Measurements from ENCODE around the gene PSMD6. TPM values are rescaled to one million over a fixed set of nuclear protein-coding genes. Genes with fewer than 3 reads are reported as not detected.

Gene PSMD6
- polyA plus RNA-seq (2013, experiment 1 of 2), result 110 TPM
- polyA plus RNA-seq (2013, experiment 2 of 2), result 110 TPM

DNA sequence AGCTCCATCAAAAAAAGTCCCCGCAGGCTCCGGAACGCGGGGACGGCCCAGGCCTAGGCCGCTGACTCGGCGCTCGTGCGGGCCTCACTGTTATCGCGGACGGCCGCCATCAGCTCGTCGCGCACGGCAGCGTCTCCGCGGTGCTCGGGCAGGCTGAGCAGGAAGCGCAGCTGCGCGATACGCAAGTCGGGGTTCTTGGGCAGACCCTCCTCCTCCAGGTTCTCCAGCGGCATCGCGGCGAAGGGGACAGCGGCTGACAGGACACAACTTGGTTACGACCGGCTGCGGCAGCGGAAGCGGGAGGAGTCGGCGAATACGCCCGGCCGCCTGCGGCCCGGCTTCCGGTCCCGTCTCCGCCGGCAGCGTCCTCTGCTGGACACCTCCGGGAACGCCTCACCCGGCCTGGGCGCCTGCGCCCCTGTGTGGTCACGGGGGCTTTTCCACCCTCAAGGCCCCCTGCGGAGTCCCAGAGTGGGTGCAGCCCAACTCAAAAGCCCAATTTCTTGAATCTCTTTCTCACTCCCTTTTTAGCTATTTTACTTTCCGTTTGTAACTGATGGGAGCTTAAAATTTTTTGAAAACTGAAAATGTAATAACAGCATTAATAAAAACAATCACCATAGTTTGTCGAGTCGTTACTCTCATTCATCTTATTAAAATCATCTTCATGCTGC is at the start of gene PSMD6:
TSS of gene PSMD6 (minus strand) at position 308 of the 674 bp plus-strand sequence. CDS start at position 233, 75 bp downstream.
- Histone ChIP-seq H3K14ac (ENCODE audit: low read length in 2 of 2) (peak within 1 kb of the TSS in 1 of 2 experiments; percentile 56), H3K4me3 (ENCODE audit: insufficient read depth in 1 of 2, low read depth in 1 of 2, low read length in 2 of 2) (peak within 1 kb of the TSS; percentile 88 to 94), H3K4me2 (ENCODE audit: low read length, poor library complexity, severe bottlenecking) (peak within 1 kb of the TSS; percentile 86), H3K4me1 (ENCODE audit: control insufficient read depth, insufficient read depth, low read depth, low read length) (peaks cover 7% of the 10 kb centered on the region), H2AFZ (ENCODE audit: low read depth, low read length) (peak within 1 kb of the TSS; percentile 74), H3K27me3 (ENCODE audit: control insufficient read depth in 1 of 2, insufficient read depth in 1 of 2, low read length in 2 of 2) (no peaks in the 10 kb centered on the region), H3K36me3 (ENCODE audit: control insufficient read depth in 1 of 2, insufficient read depth in 2 of 2, low read depth in 1 of 2, low read length in 2 of 2) (peaks cover 0 to 37% of the 10 kb centered on the region in 2 experiments), H2BK12ac (ENCODE audit: low read length in 2 of 2) (no peak within 1 kb of the TSS), H3K23ac (ENCODE audit: low read length in 2 of 2) (no peak within 1 kb of the TSS), H3K79me1 (replicated peaks; ENCODE audit: low read length, poor library complexity, severe bottlenecking) (peaks cover 2% of the 10 kb centered on the region), H3K9ac (ENCODE audit: low read length) (peak within 1 kb of the TSS; percentile 99), H3K27ac (ENCODE audit: low read length, poor library complexity, severe bottlenecking) (no peak within 1 kb of the TSS), H2BK120ac (ENCODE audit: low read depth, low read length) (peak within 1 kb of the TSS; percentile 21), H3K4ac (ENCODE audit: low read depth in 1 of 2, low read length in 2 of 2) (peak within 1 kb of the TSS; percentile 19 to 73), H3K18ac (ENCODE audit: low read depth in 1 of 2, low read length in 2 of 2) (peak within 1 kb of the TSS; percentile 85 to 98), H2AK5ac (ENCODE audit: low read length, severe bottlenecking) (no peak within 1 kb of the TSS), H2BK15ac (ENCODE audit: low read depth, poor library complexity, severe bottlenecking) (peak within 1 kb of the TSS; percentile 44), H2BK5ac (ENCODE audit: low read depth, low read length, poor library complexity, severe bottlenecking) (no peak within 1 kb of the TSS), H3K9me3 (ENCODE audit: control insufficient read depth, low read length) (no peaks in the 10 kb centered on the region), H4K8ac (ENCODE audit: low read length) (peak within 1 kb of the TSS; percentile 100), H4K91ac (ENCODE audit: low read length) (peak within 1 kb of the TSS; percentile 88)
- 4% methylated on average over 53 of the region's 59 CpGs for WGBS
- DNase-seq, result peak; percentile 89

DNA sequence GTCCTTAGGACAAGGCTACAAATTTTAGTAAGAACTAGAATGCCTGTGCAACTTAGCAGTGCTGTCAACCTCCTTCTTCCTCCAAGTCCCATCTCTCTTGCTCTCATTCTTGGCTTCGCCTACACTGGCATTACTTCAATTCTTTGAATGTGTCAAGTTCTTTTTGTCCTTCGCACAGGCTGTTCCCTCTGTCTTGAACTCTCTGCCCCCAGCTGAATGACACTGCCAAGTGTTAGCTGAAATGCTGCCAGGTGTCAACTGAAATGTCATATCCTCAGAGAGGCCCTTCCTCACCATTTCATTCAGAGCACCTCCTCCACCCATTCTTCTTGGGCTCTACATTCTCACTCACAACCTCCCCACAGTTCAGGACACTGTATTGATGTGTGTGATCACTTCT is 48.8 kb upstream of the PSMD6 start:
- WGBS, result 100% methylated on average over 2 of the region's 2 CpGs

DNA sequence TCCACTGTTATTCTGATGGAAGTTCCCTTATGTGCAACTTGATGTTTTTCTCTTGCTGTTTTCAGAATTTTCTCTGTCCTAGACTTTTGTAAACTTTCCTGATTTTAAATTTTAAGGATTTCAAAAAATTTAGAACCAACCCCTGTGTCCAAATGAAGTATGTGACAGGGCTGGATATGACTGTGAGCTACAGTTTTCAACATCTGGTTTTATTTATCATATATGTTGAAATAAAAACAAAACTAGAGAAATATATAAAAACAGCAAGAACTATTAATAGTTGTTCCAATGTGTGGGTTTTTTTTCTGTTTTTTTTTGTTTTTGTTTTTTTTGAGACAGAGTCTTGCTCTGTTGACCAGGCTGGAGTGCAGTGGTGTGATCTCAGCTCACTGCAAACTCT is 47.4 kb upstream of the PSMD6 start:
- Histone ChIP-seq H2AK5ac (ENCODE audit: low read length, severe bottlenecking) (no peak overlapping the region), H2BK120ac (ENCODE audit: low read depth, low read length) (no peak overlapping the region), H3K9ac (ENCODE audit: low read length) (no peak overlapping the region), H3K4ac (ENCODE audit: low read depth in 1 of 2, low read length in 2 of 2) (no peak overlapping the region), H3K9me3 (ENCODE audit: control insufficient read depth, low read length) (no peaks in the 10 kb centered on the region), H3K36me3 (ENCODE audit: control insufficient read depth in 1 of 2, insufficient read depth in 2 of 2, low read depth in 1 of 2, low read length in 2 of 2) (no peaks in the 10 kb centered on the region), H2BK5ac (ENCODE audit: low read depth, low read length, poor library complexity, severe bottlenecking) (no peak overlapping the region), H3K27ac (ENCODE audit: low read length, poor library complexity, severe bottlenecking) (no peak overlapping the region), H3K27me3 (ENCODE audit: control insufficient read depth in 1 of 2, insufficient read depth in 1 of 2, low read length in 2 of 2) (no peaks in the 10 kb centered on the region), H3K4me1 (ENCODE audit: control insufficient read depth, insufficient read depth, low read depth, low read length) (peaks cover 5% of the 10 kb centered on the region), H2AFZ (ENCODE audit: low read depth, low read length) (no peak overlapping the region), H4K8ac (ENCODE audit: low read length) (no peak overlapping the region), H3K23ac (ENCODE audit: low read length in 2 of 2) (no peak overlapping the region), H3K4me3 (ENCODE audit: insufficient read depth in 1 of 2, low read depth in 1 of 2, low read length in 2 of 2) (no peak overlapping the region), H3K18ac (ENCODE audit: low read depth in 1 of 2, low read length in 2 of 2) (no peak overlapping the region), H3K14ac (ENCODE audit: low read length in 2 of 2) (no peak overlapping the region), H3K79me1 (replicated peaks; ENCODE audit: low read length, poor library complexity, severe bottlenecking) (no peaks in the 10 kb centered on the region), H3K4me2 (ENCODE audit: low read length, poor library complexity, severe bottlenecking) (no peak overlapping the region), H2BK15ac (ENCODE audit: low read depth, poor library complexity, severe bottlenecking) (no peak overlapping the region), H4K91ac (ENCODE audit: low read length) (no peak overlapping the region), H2BK12ac (ENCODE audit: low read length in 2 of 2) (no peak overlapping the region)
- no peak for DNase-seq

More for the DNA sequence above, 48.8 kb upstream of the PSMD6 start:
- Histone ChIP-seq H4K91ac (ENCODE audit: low read length) (no peak overlapping the region), H3K36me3 (ENCODE audit: control insufficient read depth in 1 of 2, insufficient read depth in 2 of 2, low read depth in 1 of 2, low read length in 2 of 2) (no peaks in the 10 kb centered on the region), H2AFZ (ENCODE audit: low read depth, low read length) (no peak overlapping the region), H3K9ac (ENCODE audit: low read length) (no peak overlapping the region), H3K4me1 (ENCODE audit: control insufficient read depth, insufficient read depth, low read depth, low read length) (peaks cover 5% of the 10 kb centered on the region), H3K27ac (ENCODE audit: low read length, poor library complexity, severe bottlenecking) (no peak overlapping the region), H3K23ac (ENCODE audit: low read length in 2 of 2) (no peak overlapping the region), H4K8ac (ENCODE audit: low read length) (no peak overlapping the region), H3K4me2 (ENCODE audit: low read length, poor library complexity, severe bottlenecking) (no peak overlapping the region), H2BK120ac (ENCODE audit: low read depth, low read length) (no peak overlapping the region), H3K4ac (ENCODE audit: low read depth in 1 of 2, low read length in 2 of 2) (no peak overlapping the region), H2BK12ac (ENCODE audit: low read length in 2 of 2) (peak overlapping the region; percentile 49 to 77), H3K4me3 (ENCODE audit: insufficient read depth in 1 of 2, low read depth in 1 of 2, low read length in 2 of 2) (no peak overlapping the region), H3K18ac (ENCODE audit: low read depth in 1 of 2, low read length in 2 of 2) (peak overlapping the region; percentile 28 to 81), H2BK15ac (ENCODE audit: low read depth, poor library complexity, severe bottlenecking) (no peak overlapping the region), H3K79me1 (replicated peaks; ENCODE audit: low read length, poor library complexity, severe bottlenecking) (no peaks in the 10 kb centered on the region), H3K9me3 (ENCODE audit: control insufficient read depth, low read length) (no peaks in the 10 kb centered on the region), H3K27me3 (ENCODE audit: control insufficient read depth in 1 of 2, insufficient read depth in 1 of 2, low read length in 2 of 2) (no peaks in the 10 kb centered on the region), H2AK5ac (ENCODE audit: low read length, severe bottlenecking) (no peak overlapping the region), H2BK5ac (ENCODE audit: low read depth, low read length, poor library complexity, severe bottlenecking) (no peak overlapping the region), H3K14ac (ENCODE audit: low read length in 2 of 2) (peak overlapping the region in 1 of 2 experiments; percentile 83)
- DNase-seq, result no peak

- H2BK5ac ChIP-seq (ENCODE audit: low read depth, low read length, poor library complexity, severe bottlenecking), result no peak overlapping the region
- no peak overlapping the region for H3K14ac ChIP-seq (ENCODE audit: low read length in 2 of 2)
- H2BK120ac ChIP-seq (ENCODE audit: low read depth, low read length), result no peak overlapping the region
- H3K27me3 ChIP-seq (ENCODE audit: control insufficient read depth in 1 of 2, insufficient read depth in 1 of 2, low read length in 2 of 2), result peaks cover 0 to 2% of the 10 kb centered on the region in 2 experiments
- H3K27ac ChIP-seq (ENCODE audit: low read length, poor library complexity, severe bottlenecking), result no peak overlapping the region
- H3K4ac ChIP-seq (ENCODE audit: low read depth in 1 of 2, low read length in 2 of 2), result no peak overlapping the region
- DNase-seq, result no peak
- H2AFZ ChIP-seq (ENCODE audit: low read depth, low read length), result no peak overlapping the region
- H3K4me2 ChIP-seq (ENCODE audit: low read length, poor library complexity, severe bottlenecking), result no peak overlapping the region
- peak overlapping the region; percentile 43 for H3K9ac ChIP-seq (ENCODE audit: low read length)
- no peak overlapping the region for H3K4me3 ChIP-seq (ENCODE audit: insufficient read depth in 1 of 2, low read depth in 1 of 2, low read length in 2 of 2)
- no peak overlapping the region for H2BK15ac ChIP-seq (ENCODE audit: low read depth, poor library complexity, severe bottlenecking)
- H3K4me1 ChIP-seq (ENCODE audit: control insufficient read depth, insufficient read depth, low read depth, low read length), result peaks cover 7% of the 10 kb centered on the region
- no peak overlapping the region for H2BK12ac ChIP-seq (ENCODE audit: low read length in 2 of 2)
- H3K36me3 ChIP-seq (ENCODE audit: control insufficient read depth in 1 of 2, insufficient read depth in 2 of 2, low read depth in 1 of 2, low read length in 2 of 2), result no peaks in the 10 kb centered on the region
- H2AK5ac ChIP-seq (ENCODE audit: low read length, severe bottlenecking), result no peak overlapping the region
- no peaks in the 10 kb centered on the region for H3K9me3 ChIP-seq (ENCODE audit: control insufficient read depth, low read length)
- no peak overlapping the region for H3K18ac ChIP-seq (ENCODE audit: low read depth in 1 of 2, low read length in 2 of 2)
- H4K8ac ChIP-seq (ENCODE audit: low read length), result no peak overlapping the region
- H3K23ac ChIP-seq (ENCODE audit: low read length in 2 of 2), result no peak overlapping the region
- no peaks in the 10 kb centered on the region for H3K79me1 ChIP-seq (replicated peaks; ENCODE audit: low read length, poor library complexity, severe bottlenecking)
- peak overlapping the region; percentile 46 for H4K91ac ChIP-seq (ENCODE audit: low read length)
- WGBS, result 84% methylated on average over 10 of the region's 10 CpGs
Observed at GRCh38 chr3:64067506-64068346, 44.4 kb upstream of the PSMD6 start.

All from mesenchymal stem cell (in vitro differentiated cells and primary cell).